Measurements from ENCODE around the gene ABHD18. TPM values are rescaled to one million over a fixed set of nuclear protein-coding genes. Genes with fewer than 3 reads are reported as not detected.
"Not testable (repeated sequence)": the region's sequence is repeated elsewhere in the genome, so short reads cannot be mapped to it uniquely, and the experiment has no call there.

Gene ABHD18
- total RNA-seq, 1 experiment from 2014 or later, result 16.3 TPM

- no peak for DNase-seq
- no peak overlapping the region for H3K27ac Mint-ChIP-seq
- no peaks in the 10 kb centered on the region for H3K27me3 Mint-ChIP-seq (ENCODE audit: low read depth)
- H3K27me3 ChIP-seq (ENCODE audit: insufficient read depth, low read length), result no peaks in the 10 kb centered on the region
- H3T11ph ChIP-seq (ENCODE audit: low read length), result no peak overlapping the region
- WGBS (ENCODE audit: extremely low coverage, insufficient read length, low lambda C conversion rate), result no CpG with 5 or more reads among the region's 1 CpG
- no peak overlapping the region for H3K27ac ChIP-seq (ENCODE audit: insufficient read length, low read depth, low read length)
- no peak overlapping the region for H3K9ac ChIP-seq (ENCODE audit: extremely low read depth, insufficient read length, low read length)
- no peak overlapping the region for H3K4me2 ChIP-seq (ENCODE audit: insufficient read depth, insufficient read length, low read length)
- H3K9me3 ChIP-seq (ENCODE audit: control insufficient read depth, low read depth, low read length), result no peaks in the 10 kb centered on the region
- no peak overlapping the region for H4K8ac ChIP-seq (replicated peaks; ENCODE audit: insufficient read length, low read depth, low read length)
- no peak overlapping the region for H2BK15ac ChIP-seq (ENCODE audit: low read depth, low read length)
- peaks cover 13 to 26% (median 19%) of the 10 kb centered on the region in 3 experiments for H3K36me3 Mint-ChIP-seq (ENCODE audit: insufficient read depth in 1 of 3, low read depth in 3 of 3)
- no peak overlapping the region for H3K14ac ChIP-seq (ENCODE audit: insufficient read depth, low read length)
- no peaks in the 10 kb centered on the region for H3K9me3 Mint-ChIP-seq
- no peak overlapping the region for H3K4me3 Mint-ChIP-seq
- H2BK120ac ChIP-seq (ENCODE audit: low read depth, low read length, poor library complexity, severe bottlenecking), result no peak overlapping the region
- no peak for TF ChIP-seq CTCF (conservative IDR thresholded peaks at IDR 0.05)
- H2BK20ac ChIP-seq (ENCODE audit: low read depth, low read length, poor library complexity, severe bottlenecking), result no peak overlapping the region
- H3K56ac ChIP-seq (ENCODE audit: insufficient read length, low read depth, low read length), result no peak overlapping the region
- H3K18ac ChIP-seq (ENCODE audit: insufficient read length, low read depth, low read length), result no peak overlapping the region
- no peak overlapping the region for H2BK12ac ChIP-seq (ENCODE audit: insufficient read length, low read depth, low read length)
- H3K4me1 ChIP-seq (ENCODE audit: insufficient read depth, low read length), result no peaks in the 10 kb centered on the region
- H2BK5ac ChIP-seq (ENCODE audit: insufficient read length, low read length), result no peak overlapping the region
- H2AK5ac ChIP-seq (ENCODE audit: insufficient read length, low read length), result no peak overlapping the region
- H4K91ac ChIP-seq (ENCODE audit: insufficient read length, low read depth, low read length), result no peak overlapping the region
- H3K79me2 ChIP-seq (ENCODE audit: insufficient read depth, low read length), result no peaks in the 10 kb centered on the region
- H3K23me2 ChIP-seq (ENCODE audit: insufficient read length, low read depth, low read length, poor library complexity, severe bottlenecking), result no peaks in the 10 kb centered on the region
- no peaks in the 10 kb centered on the region for H4K20me1 ChIP-seq (ENCODE audit: control insufficient read depth, insufficient read depth, insufficient read length)
- no peak overlapping the region for H3K23ac ChIP-seq (ENCODE audit: insufficient read length, low read depth, low read length)
- peaks cover 2% of the 10 kb centered on the region for H3K79me1 ChIP-seq (ENCODE audit: insufficient read depth, low read depth, low read length, poor library complexity, severe bottlenecking)
- H2AFZ ChIP-seq (ENCODE audit: low read length), result no peak overlapping the region
- H3K4ac ChIP-seq (ENCODE audit: low read depth, low read length), result no peak overlapping the region
- no peak overlapping the region for H4K5ac ChIP-seq (ENCODE audit: insufficient read length, low read depth, low read length)
- H3K4me1 Mint-ChIP-seq, result peaks cover 6 to 10% of the 10 kb centered on the region in 2 experiments
These were observed 5.4 kb upstream of the ABHD18 start for GRCh38 chr4:127959794-127960193.

GRCh38 chr4:127963633-127964398, 1.4 kb upstream of the ABHD18 start:
- not testable (repeated sequence) for H3K27me3 ChIP-seq (ENCODE audit: insufficient read depth, low read length); H2BK5ac ChIP-seq (ENCODE audit: insufficient read length, low read length); H4K5ac ChIP-seq (ENCODE audit: insufficient read length, low read depth, low read length); H2BK20ac ChIP-seq (ENCODE audit: low read depth, low read length, poor library complexity, severe bottlenecking); H3K4ac ChIP-seq (ENCODE audit: low read depth, low read length); H3K4me1 ChIP-seq (ENCODE audit: insufficient read depth, low read length); DNase-seq; H2BK120ac ChIP-seq (ENCODE audit: low read depth, low read length, poor library complexity, severe bottlenecking); H4K91ac ChIP-seq (ENCODE audit: insufficient read length, low read depth, low read length); H3K23ac ChIP-seq (ENCODE audit: insufficient read length, low read depth, low read length); H3K9me3 ChIP-seq (ENCODE audit: control insufficient read depth, low read depth, low read length); H3K79me1 ChIP-seq (ENCODE audit: insufficient read depth, low read depth, low read length, poor library complexity, severe bottlenecking); H4K20me1 ChIP-seq (ENCODE audit: control insufficient read depth, insufficient read depth, insufficient read length); H2AFZ ChIP-seq (ENCODE audit: low read length); H2BK15ac ChIP-seq (ENCODE audit: low read depth, low read length); H3K27me3 Mint-ChIP-seq (ENCODE audit: low read depth); H2AK5ac ChIP-seq (ENCODE audit: insufficient read length, low read length); H3K9ac ChIP-seq (ENCODE audit: extremely low read depth, insufficient read length, low read length); H3K27ac ChIP-seq (ENCODE audit: insufficient read length, low read depth, low read length); H3K18ac ChIP-seq (ENCODE audit: insufficient read length, low read depth, low read length); H3K79me2 ChIP-seq (ENCODE audit: insufficient read depth, low read length); H3K56ac ChIP-seq (ENCODE audit: insufficient read length, low read depth, low read length); H3K23me2 ChIP-seq (ENCODE audit: insufficient read length, low read depth, low read length, poor library complexity, severe bottlenecking); H3T11ph ChIP-seq (ENCODE audit: low read length); H2BK12ac ChIP-seq (ENCODE audit: insufficient read length, low read depth, low read length); H3K14ac ChIP-seq (ENCODE audit: insufficient read depth, low read length); H3K9me3 Mint-ChIP-seq; H4K8ac ChIP-seq (replicated peaks; ENCODE audit: insufficient read length, low read depth, low read length)
- Mint-ChIP-seq H3K36me3 (ENCODE audit: insufficient read depth in 1 of 3, low read depth in 3 of 3) (peaks cover 13 to 17% (median 14%) of the 10 kb centered on the region in 3 experiments), H3K4me3 (peak overlapping the region; percentile 83 to 97), H3K27ac (peak overlapping the region in 2 of 3 experiments; percentile 56 to 79; a peak in 2 of 7 replicates), H3K4me1 (peaks cover 14 to 17% of the 10 kb centered on the region in 2 experiments)
- peak overlapping the region; percentile 28 for H3K4me2 ChIP-seq (ENCODE audit: insufficient read depth, insufficient read length, low read length)
- WGBS (ENCODE audit: extremely low coverage, insufficient read length, low lambda C conversion rate), result no CpG with 5 or more reads among the region's 35 CpGs
